GM13976 (cell line): ENCODE results near the gene MYO1D.

Experiments used
- DNase-seq: peaks from one replicate; pipeline ENCODE4 v3.0.0; 2012; ENCODE audit warnings: low spot score
- CTCF ChIP-seq: IDR thresholded peaks from 2 replicates; pipeline ENCODE4 v1.5.1; 2012; ENCODE audit warnings: borderline replicate concordance, mild to moderate bottlenecking; ENCODE audit not compliant: insufficient read depth; ENCODE audit errors: extremely low read depth, missing control alignments, control extremely low read depth
- in situ Hi-C: fragments of 300-500 bp; cut with MboI; formaldehyde crosslinking; loops from one replicate; pipeline ENCODE4 v1.12.0; 2022; ENCODE audit warnings: low sequenced_read_pairs, mixed read lengths, inconsistent platforms; ENCODE audit not compliant: unreplicated experiment

MYO1D gene

DNA sequence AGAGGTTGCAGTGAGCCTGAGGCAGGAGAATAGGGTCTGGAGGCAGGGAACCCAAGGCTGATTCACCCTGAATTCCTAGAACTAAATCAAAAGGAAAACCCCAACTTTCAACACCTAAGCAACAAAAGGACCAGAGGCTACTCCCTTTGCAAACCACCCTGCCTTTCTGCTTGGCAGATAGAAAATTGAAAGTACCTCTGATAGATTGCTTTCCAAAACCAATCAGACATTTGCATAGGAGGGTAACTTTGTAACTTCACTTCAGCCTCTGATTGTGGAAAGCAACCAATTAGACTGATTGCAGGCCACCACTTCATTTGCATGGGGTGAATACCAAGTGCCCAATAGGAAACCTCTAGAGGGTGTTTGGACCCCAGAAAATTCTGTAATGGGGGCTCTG lies 40.2 kb upstream of the MYO1D start:
- no peak for DNase-seq
- in situ Hi-C loops = loop anchor here (10.0 to 25.0 kb wide), 2 partner anchors 262 to 455 kb away; no protein-coding TSS in a partner anchor
- TF ChIP-seq CTCF = no peak

- no peak for DNase-seq
- no peak for TF ChIP-seq CTCF
- in situ Hi-C loops = loop anchor here (10.0 to 25.0 kb wide), 2 partner anchors 261 to 454 kb away; no protein-coding TSS in a partner anchor
Observed at GRCh38 chr17:32916134-32916533, 39.2 kb upstream of the MYO1D start.

- no peak for TF ChIP-seq CTCF
- in situ Hi-C loops = loop anchor here (10.0 to 25.0 kb wide), 2 partner anchors 260 to 453 kb away; no protein-coding TSS in a partner anchor
- DNase-seq = no peak
Observed at GRCh38 chr17:32915245-32915644, 38.3 kb upstream of the MYO1D start.

- TF ChIP-seq CTCF = no peak
- in situ Hi-C loops = loop anchor here (10.0 to 25.0 kb wide), 2 partner anchors 259 to 452 kb away; no protein-coding TSS in a partner anchor
- DNase-seq = no peak
Observed at GRCh38 chr17:32914181-32914580, 37.3 kb upstream of the MYO1D start.

- DNase-seq = no peak
- in situ Hi-C loops = loop anchor here (10.0 to 25.0 kb wide), 2 partner anchors 259 to 451 kb away; no protein-coding TSS in a partner anchor
- TF ChIP-seq CTCF = no peak
Observed at GRCh38 chr17:32913593-32913992, 36.7 kb upstream of the MYO1D start.

GRCh38 chr17:32912218-32912897 lies 35.4 kb upstream of the MYO1D start:
- no peak for DNase-seq
- no peak for TF ChIP-seq CTCF
- in situ Hi-C loops = loop anchor here (10.0 to 25.0 kb wide), 2 partner anchors 258 to 450 kb away; no protein-coding TSS in a partner anchor
